ENCODE measurements around the gene RAET1L. TPM values are rescaled to one million over a fixed set of nuclear protein-coding genes. Genes with fewer than 3 reads are reported as not detected.
"Not testable (repeated sequence)": the region's sequence is repeated elsewhere in the genome, so short reads cannot be mapped to it uniquely, and the experiment has no call there.

The RAET1L gene, protein sequence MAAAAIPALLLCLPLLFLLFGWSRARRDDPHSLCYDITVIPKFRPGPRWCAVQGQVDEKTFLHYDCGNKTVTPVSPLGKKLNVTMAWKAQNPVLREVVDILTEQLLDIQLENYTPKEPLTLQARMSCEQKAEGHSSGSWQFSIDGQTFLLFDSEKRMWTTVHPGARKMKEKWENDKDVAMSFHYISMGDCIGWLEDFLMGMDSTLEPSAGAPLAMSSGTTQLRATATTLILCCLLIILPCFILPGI
- total RNA-seq (not detected in 2 replicates), polyA plus RNA-seq (not detected in 2 replicates), polyA minus RNA-seq (ENCODE audit: low replicate concordance) (not detected in 2 replicates)
- polyA plus RNA-seq (2012) = not detected in 2 replicates

DNA sequence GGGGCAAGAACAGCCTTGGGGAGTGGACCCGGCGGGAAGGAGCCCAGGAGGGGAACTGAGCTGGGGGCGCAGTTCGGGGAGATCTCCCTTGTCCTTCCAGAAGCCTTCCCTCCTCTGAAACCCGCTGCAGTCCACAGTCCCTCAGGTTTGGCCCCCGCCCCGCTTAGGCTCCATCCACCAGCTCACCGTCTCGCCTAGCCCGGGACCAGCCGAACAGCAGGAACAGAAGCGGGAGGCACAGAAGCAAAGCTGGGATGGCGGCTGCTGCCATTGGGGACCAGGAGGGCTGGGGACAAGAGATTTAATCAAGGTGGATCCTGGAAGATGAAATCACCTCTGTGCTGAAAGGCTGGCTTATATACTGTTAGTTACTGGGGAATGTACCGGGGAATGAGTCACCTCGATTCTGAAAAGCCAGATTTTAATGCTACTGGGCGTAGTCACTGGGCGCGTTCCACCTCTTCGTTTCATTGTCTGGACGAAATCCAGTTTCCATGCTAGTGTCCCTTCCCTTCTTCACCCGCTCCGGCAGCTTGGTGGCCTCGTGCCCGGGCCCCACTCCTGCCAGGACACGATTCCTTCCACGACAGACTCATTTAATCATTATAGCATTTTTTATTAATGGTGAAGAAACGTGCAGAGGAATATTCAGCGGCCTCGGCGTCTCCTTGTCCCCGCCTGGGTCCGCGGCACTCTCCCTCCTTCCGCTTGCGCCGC is at the start of gene RAET1L:
Gene RAET1L (minus strand): TSS at position 332 of the 717 bp plus-strand sequence. CDS start 61 bp downstream, at position 271.
- H3K79me2 ChIP-seq (ENCODE audit: control insufficient read depth, insufficient read depth, low read length) = no peaks in the 10 kb centered on the region
- H3K27ac ChIP-seq (ENCODE audit: insufficient read depth, low read length) = no peak within 1 kb of the TSS
- no peaks in the 10 kb centered on the region for H3K9me3 ChIP-seq (ENCODE audit: control insufficient read depth, insufficient read depth, low read depth, low read length)
- peak within 1 kb of the TSS; percentile 41 to 47 (median 46) for H3K4me3 ChIP-seq (replicated peaks in 1 of 4; ENCODE audit: control extremely low read depth in 1 of 4, insufficient read depth in 1 of 4, low read depth in 3 of 4, low read length in 4 of 4)
- H3K4me1 ChIP-seq (ENCODE audit: control insufficient read depth, extremely low read depth, insufficient read depth, low read length) = no peaks in the 10 kb centered on the region
- DNase-seq (ENCODE audit: low read depth in 2 of 2) = peak; percentile 37 to 70
- no peaks in the 10 kb centered on the region for H4K20me1 ChIP-seq (ENCODE audit: control insufficient read depth, extremely low read depth, insufficient read depth, low read length)
- peak within 1 kb of the TSS; percentile 55 for H2AFZ ChIP-seq (ENCODE audit: low read length)
- peak within 1 kb of the TSS; percentile 95 for H3K4me2 ChIP-seq (ENCODE audit: extremely low read depth, insufficient read depth, low read length)
- no peaks in the 10 kb centered on the region for H3K36me3 ChIP-seq (ENCODE audit: control insufficient read depth, insufficient read depth, low read length)
- no peak for TF ChIP-seq EZH2 (IDR thresholded peaks at IDR 0.05; ENCODE audit: low read length, missing control alignments)
- TF ChIP-seq, protein P1, sequence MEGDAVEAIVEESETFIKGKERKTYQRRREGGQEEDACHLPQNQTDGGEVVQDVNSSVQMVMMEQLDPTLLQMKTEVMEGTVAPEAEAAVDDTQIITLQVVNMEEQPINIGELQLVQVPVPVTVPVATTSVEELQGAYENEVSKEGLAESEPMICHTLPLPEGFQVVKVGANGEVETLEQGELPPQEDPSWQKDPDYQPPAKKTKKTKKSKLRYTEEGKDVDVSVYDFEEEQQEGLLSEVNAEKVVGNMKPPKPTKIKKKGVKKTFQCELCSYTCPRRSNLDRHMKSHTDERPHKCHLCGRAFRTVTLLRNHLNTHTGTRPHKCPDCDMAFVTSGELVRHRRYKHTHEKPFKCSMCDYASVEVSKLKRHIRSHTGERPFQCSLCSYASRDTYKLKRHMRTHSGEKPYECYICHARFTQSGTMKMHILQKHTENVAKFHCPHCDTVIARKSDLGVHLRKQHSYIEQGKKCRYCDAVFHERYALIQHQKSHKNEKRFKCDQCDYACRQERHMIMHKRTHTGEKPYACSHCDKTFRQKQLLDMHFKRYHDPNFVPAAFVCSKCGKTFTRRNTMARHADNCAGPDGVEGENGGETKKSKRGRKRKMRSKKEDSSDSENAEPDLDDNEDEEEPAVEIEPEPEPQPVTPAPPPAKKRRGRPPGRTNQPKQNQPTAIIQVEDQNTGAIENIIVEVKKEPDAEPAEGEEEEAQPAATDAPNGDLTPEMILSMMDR (conservative IDR thresholded peaks at IDR 0.05 in 1 of 2, IDR thresholded peaks at IDR 0.05 in 1 of 2; ENCODE audit: low read depth in 1 of 2, low read length in 2 of 2) = no peak
- peaks cover 25% of the 10 kb centered on the region for H3K27me3 ChIP-seq (ENCODE audit: control insufficient read depth, insufficient read depth, low read length)
- H3K9ac ChIP-seq (ENCODE audit: insufficient read depth, low read length) = no peak within 1 kb of the TSS

DNA sequence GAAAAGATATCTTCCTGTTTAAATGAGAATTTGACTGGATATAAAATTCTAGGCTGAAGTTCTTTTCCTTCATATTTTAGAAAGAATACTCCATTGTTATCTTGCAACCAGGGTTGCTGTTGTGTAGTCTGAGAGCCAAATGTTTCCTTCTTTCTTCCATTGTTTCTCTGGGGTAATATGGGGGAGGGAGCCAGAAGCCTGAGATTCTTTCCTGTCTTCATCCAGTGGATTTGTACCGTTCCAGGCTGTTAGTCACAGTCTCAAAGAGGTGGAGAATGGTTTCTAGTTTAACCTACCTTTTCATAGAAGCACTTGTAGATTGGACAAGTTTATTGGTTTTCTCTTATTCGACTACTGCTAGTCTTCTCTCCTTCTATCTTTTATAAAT is 49.7 kb upstream of the RAET1L start:
- H2AFZ ChIP-seq (ENCODE audit: low read length) = no peak overlapping the region
- H3K9me3 ChIP-seq (ENCODE audit: control insufficient read depth, insufficient read depth, low read depth, low read length) = no peaks in the 10 kb centered on the region
- H3K27me3 ChIP-seq (ENCODE audit: control insufficient read depth, insufficient read depth, low read length) = peaks cover 2% of the 10 kb centered on the region
- no peak overlapping the region for H3K4me2 ChIP-seq (ENCODE audit: extremely low read depth, insufficient read depth, low read length)
- H3K9ac ChIP-seq (ENCODE audit: insufficient read depth, low read length) = no peak overlapping the region
- H3K79me2 ChIP-seq (ENCODE audit: control insufficient read depth, insufficient read depth, low read length) = no peaks in the 10 kb centered on the region
- H3K27ac ChIP-seq (ENCODE audit: insufficient read depth, low read length) = no peak overlapping the region
- H3K4me1 ChIP-seq (ENCODE audit: control insufficient read depth, extremely low read depth, insufficient read depth, low read length) = peaks cover 4% of the 10 kb centered on the region
- no peak for TF ChIP-seq EZH2 (IDR thresholded peaks at IDR 0.05; ENCODE audit: low read length, missing control alignments)
- TF ChIP-seq, protein P1 (conservative IDR thresholded peaks at IDR 0.05 in 1 of 2, IDR thresholded peaks at IDR 0.05 in 1 of 2; ENCODE audit: low read depth in 1 of 2, low read length in 2 of 2) = no peak
- H3K4me3 ChIP-seq (replicated peaks in 1 of 4; ENCODE audit: control extremely low read depth in 1 of 4, insufficient read depth in 1 of 4, low read depth in 3 of 4, low read length in 4 of 4) = no peak overlapping the region
- no peaks in the 10 kb centered on the region for H4K20me1 ChIP-seq (ENCODE audit: control insufficient read depth, extremely low read depth, insufficient read depth, low read length)
- DNase-seq (ENCODE audit: low read depth in 2 of 2) = peak in 1 of 2 donors; percentile 28
- H3K36me3 ChIP-seq (ENCODE audit: control insufficient read depth, insufficient read depth, low read length) = no peaks in the 10 kb centered on the region

DNA sequence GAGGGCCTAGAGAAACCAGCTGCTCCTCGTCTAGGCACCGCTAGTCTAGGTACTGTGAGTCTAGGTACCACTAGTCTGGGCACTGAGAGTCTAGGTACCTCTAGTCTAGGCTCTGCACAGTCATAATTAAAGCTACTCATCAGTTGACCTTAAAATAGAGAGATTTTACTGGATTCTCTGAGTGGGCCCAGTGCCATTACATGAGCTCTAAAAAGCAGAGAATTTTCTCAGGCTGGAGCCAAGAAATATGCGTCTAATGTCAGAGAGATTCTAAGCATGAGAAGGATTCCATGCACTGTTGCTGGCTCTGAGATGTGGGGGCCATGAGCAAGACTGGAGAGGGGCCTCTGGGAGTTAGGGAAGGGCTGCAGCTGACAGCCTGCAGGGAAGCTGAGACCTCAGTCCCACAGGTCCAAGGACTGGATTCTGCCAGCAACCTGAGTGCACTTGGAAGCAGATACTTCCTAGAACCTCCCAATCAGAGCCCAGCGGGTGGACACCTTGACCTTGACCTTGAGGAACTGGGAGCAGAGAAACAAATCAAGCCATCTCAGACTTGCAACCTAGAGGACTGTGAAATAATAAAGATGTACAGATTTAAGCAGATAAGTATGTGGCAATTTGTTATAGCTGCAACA is 49.2 kb upstream of the RAET1L start:
- H3K4me2 ChIP-seq (ENCODE audit: extremely low read depth, insufficient read depth, low read length); DNase-seq (ENCODE audit: low read depth in 2 of 2); H2AFZ ChIP-seq (ENCODE audit: low read length); H3K36me3 ChIP-seq (ENCODE audit: control insufficient read depth, insufficient read depth, low read length); H3K9ac ChIP-seq (ENCODE audit: insufficient read depth, low read length); H3K27me3 ChIP-seq (ENCODE audit: control insufficient read depth, insufficient read depth, low read length); H3K4me1 ChIP-seq (ENCODE audit: control insufficient read depth, extremely low read depth, insufficient read depth, low read length); H3K4me3 ChIP-seq (replicated peaks in 1 of 4; ENCODE audit: control extremely low read depth in 1 of 4, insufficient read depth in 1 of 4, low read depth in 3 of 4, low read length in 4 of 4); H3K9me3 ChIP-seq (ENCODE audit: control insufficient read depth, insufficient read depth, low read depth, low read length); H4K20me1 ChIP-seq (ENCODE audit: control insufficient read depth, extremely low read depth, insufficient read depth, low read length); H3K79me2 ChIP-seq (ENCODE audit: control insufficient read depth, insufficient read depth, low read length); H3K27ac ChIP-seq (ENCODE audit: insufficient read depth, low read length): not testable (repeated sequence)

Measured in fibroblast of lung (primary cell).